ENCODE results near the gene BEST2. TPM values are rescaled to one million over a fixed set of nuclear protein-coding genes. Genes with fewer than 3 reads are reported as not detected.
A peak's percentile ranks its signal among the peaks of the same experiment; 100 is the strongest.

BEST2 gene
- total and polyA plus RNA-seq, 2 of the 4 experiments (the other 2 are of a cell fraction) = not detected

GRCh38 chr19:12783849-12784393, 32.3 kb downstream of the BEST2 start:
- WGBS, 2 experiments (ENCODE audit: extremely low coverage in 2 of 2, insufficient read length in 1 of 2) = no CpG with 5 or more reads among the region's 19 CpGs
- Histone ChIP-seq H3K4me1 (ENCODE audit: control insufficient read depth, insufficient read depth, low read length) (peaks cover 49% of the 10 kb centered on the region), H3K36me3 (ENCODE audit: control insufficient read depth, insufficient read depth, low read length) (no peaks in the 10 kb centered on the region), H4K91ac (ENCODE audit: insufficient read depth, low read depth, low read length) (peak overlapping the region; percentile 95), H3K27me3 (ENCODE audit: control insufficient read depth, insufficient read depth, low read length) (no peaks in the 10 kb centered on the region), H2AFZ (replicated peaks; ENCODE audit: low read length, poor library complexity) (peak overlapping the region; percentile 81), H4K8ac (ENCODE audit: low read depth in 2 of 2, low read length in 2 of 2) (peak overlapping the region; percentile 64 to 98), H3K4ac (ENCODE audit: low read depth, low read length) (peak overlapping the region; percentile 96), H2BK120ac (ENCODE audit: low read depth, low read length) (peak overlapping the region; percentile 88), H3K23ac (ENCODE audit: low read depth, low read length) (peak overlapping the region; percentile 98), H3K27ac (ENCODE audit: insufficient read depth, low read length) (peak overlapping the region; percentile 85), H2BK5ac (ENCODE audit: low read depth, low read length, poor library complexity, severe bottlenecking) (peak overlapping the region; percentile 95), H2BK20ac (ENCODE audit: low read depth, low read length) (peak overlapping the region; percentile 89), H2AK5ac (ENCODE audit: low read depth, low read length) (peak overlapping the region; percentile 97), H4K5ac (ENCODE audit: low read depth, low read length) (peak overlapping the region; percentile 72), H3K18ac (ENCODE audit: low read depth, low read length) (peak overlapping the region; percentile 7), H2AK9ac (replicated peaks; ENCODE audit: low read depth, low read length, poor library complexity) (peak overlapping the region; percentile 97), H3K9me3 (ENCODE audit: control insufficient read depth, insufficient read depth, low read length) (no peaks in the 10 kb centered on the region), H3K79me1 (ENCODE audit: low read depth in 1 of 2, low read length in 2 of 2) (peaks cover 0 to 38% of the 10 kb centered on the region in 2 experiments; a peak in 2 of 4 replicates), H3K4me2 (ENCODE audit: low read depth, low read length) (no peak overlapping the region), H3K14ac (replicated peaks; ENCODE audit: low read depth, low read length) (peak overlapping the region; percentile 75), H3K9ac (ENCODE audit: low read depth, low read length) (peak overlapping the region; percentile 40; the same call in 1 of the 2 replicates), H3K4me3 (ENCODE audit: insufficient read depth, low read depth, low read length) (no peak overlapping the region), H2BK15ac (ENCODE audit: low read depth, low read length) (peak overlapping the region; percentile 93; the same call in 2 of the 3 replicates), H4K20me1 (ENCODE audit: insufficient read depth, low read length) (peaks cover 3% of the 10 kb centered on the region; the same call in 1 of the 2 replicates), H3K9me1 (ENCODE audit: insufficient read depth, low read length) (peaks cover 33% of the 10 kb centered on the region), H3K56ac (ENCODE audit: extremely low read depth, insufficient read depth, low read length) (peak overlapping the region; percentile 56)
- ATAC-seq (ENCODE audit: low read depth) (no peak), DNase-seq (no peak)
- TF ChIP-seq MXI1 (IDR thresholded peaks at IDR 0.05; ENCODE audit: borderline replicate concordance, low read depth, low read length) (0 out of 2 replicates have a peak, but pooled peaks have one; percentile 2), FOS (IDR thresholded peaks at IDR 0.05; ENCODE audit: low read depth, low read length) (peak; percentile 67), MAZ (IDR thresholded peaks at IDR 0.05; ENCODE audit: borderline replicate concordance, low read depth, low read length) (peak; percentile 88), RCOR1 (IDR thresholded peaks at IDR 0.05; ENCODE audit: insufficient replicate concordance, low read length) (no peak)
- intact Hi-C loops (cut with micrococcal nuclease) = no loop called here
- in situ Hi-C loops (cut with MboI; ENCODE audit: low sequenced_read_pairs) = loop anchor here (25.0 kb wide), 1 partner anchor 1053 kb away; no protein-coding TSS in a partner anchor
- BruUV-seq (replicated peaks) = no TSS peak
- dilution Hi-C loops (cut with HindIII; ENCODE audit: low sequenced_read_pairs, unreplicated experiment) = no loop called here
- ChIA-PET POLR2A (ENCODE audit: unreplicated experiment) (no interaction called here), CTCF (no interaction called here)
